HG02870 (cell line): Measurements from ENCODE around the gene KCNQ1.

Source experiments
- ATAC-seq: cut with Tn5 transposase; IDR thresholded peaks from one replicate; pipeline ENCODE4 v1.9.1; 2021; ENCODE audit warnings: mild to moderate bottlenecking, moderate library complexity; ENCODE audit not compliant: unreplicated experiment

KCNQ1 gene

DNA sequence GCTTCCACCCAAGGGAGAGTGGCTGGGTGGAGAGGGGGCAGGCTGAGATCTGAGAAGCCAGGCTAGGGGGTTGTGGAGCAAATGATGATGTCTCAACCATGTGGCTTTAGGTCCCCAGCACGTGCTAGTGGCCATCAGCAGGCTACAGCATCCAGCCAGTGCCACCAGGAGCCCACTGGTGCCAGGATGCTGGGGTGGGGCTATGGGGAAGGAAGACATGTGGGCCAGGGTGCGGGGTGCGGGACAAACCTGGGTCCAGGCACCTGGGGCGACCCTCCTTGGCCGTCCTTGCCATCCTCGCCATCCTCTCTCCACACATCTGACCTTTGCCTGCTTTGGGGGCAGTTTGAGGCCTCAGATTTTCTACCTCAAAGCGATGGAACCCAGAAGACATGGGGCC, 104.3 kb downstream of the KCNQ1 start:
- ATAC-seq, result no peak

DNA sequence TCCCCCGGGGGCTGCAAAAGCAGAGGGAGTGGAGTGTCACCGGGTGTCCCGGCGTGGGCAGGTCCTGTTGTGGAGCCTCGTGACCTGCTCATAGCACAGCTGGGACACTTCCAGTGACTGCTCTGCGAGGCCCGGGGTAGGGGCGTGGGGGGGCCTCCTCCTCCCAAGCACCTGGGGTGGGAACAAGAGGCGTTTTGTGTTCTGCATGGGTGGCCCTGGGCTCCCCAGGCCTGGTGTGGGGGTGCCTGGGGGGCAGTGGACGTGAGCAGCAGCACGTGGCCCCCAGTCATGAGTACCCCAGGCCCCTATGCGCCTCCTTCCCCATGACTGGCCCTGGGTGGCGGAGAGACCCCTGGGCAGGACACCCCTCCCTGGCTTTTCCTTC, 104.7 kb downstream of the KCNQ1 start:
- no peak for ATAC-seq

- ATAC-seq, result no peak
These were observed 105.2 kb downstream of the KCNQ1 start for GRCh38 chr11:2549876-2550605.

DNA sequence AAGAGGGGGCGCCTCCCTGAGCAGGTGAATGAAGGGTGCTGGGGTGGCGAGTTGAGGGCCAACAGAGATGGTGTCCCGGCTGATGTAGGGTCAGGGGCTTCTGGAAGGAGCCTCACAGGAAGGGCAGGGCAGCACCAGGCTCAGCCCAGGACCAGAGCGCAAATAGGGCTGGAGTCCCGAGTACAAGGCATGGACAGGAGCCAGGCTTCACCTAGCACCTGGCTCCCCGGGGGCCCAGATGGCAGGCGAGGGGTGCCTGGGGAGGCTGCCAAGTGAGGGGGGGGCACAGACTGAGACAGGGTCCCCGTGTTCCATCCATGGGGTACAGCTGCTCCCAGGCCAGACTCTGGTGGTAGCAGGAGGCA, 105.8 kb downstream of the KCNQ1 start:
- ATAC-seq, result no peak

- ATAC-seq, result no peak
These were observed 106.3 kb downstream of the KCNQ1 start for GRCh38 chr11:2551131-2551530.

DNA sequence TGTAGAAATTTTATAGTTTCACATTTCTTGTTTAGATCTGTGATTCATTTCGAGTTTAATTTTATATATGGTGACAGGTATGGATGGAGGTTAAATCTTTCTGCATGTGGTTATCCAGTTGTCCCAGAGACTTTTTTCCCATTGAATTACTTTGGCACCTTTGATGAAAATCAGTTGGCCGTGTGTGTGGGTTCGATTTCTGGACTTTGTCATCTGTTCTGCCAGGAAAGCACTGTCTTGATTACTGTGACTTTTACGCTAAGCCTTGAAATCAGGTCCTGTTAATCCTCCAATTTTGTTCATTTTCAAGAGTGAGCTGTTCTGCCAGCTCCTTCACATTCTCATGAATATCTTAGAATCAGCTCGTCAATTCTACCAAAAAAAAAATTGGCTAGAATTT, 107.4 kb downstream of the KCNQ1 start:
- ATAC-seq, result no peak

DNA sequence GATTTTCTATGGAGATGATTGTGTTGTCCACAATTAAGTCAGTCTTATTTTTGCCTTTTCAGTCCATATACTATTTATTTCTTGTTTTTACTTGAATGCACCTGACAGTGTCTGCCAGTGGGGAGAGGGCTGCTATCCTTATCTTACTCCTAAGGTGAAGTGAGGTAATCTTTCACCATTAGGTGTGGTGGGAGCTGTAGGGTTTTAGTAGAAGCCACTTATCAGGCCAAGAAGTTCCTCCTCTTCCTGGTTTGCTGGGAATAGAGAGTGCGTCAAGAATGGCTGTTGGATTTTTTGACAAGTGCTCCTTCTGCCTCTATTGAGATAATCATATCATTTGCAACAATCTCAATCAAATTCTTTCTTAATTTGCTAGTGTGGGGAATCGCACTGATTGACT, 108.4 kb downstream of the KCNQ1 start:
- no peak for ATAC-seq

DNA sequence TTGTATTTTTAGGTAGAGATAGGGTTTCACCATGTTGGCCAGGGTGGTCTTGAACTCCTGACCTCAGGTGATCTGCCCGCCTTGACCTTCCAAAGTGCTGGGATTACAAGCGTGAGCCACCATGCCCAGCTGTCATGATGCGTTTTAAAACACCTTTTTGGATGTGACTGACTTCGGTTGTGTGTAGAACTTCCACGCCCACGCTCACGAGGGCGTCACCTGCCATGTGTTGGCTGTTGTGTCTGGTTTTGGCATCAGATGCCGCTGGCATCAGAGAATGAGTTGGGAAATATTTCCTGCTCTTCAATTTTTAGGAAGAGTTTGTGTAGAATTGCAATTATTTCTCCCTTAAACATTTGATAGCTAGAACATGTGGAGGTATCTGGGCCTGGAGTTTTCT, 109.1 kb downstream of the KCNQ1 start:
- no peak for ATAC-seq

DNA sequence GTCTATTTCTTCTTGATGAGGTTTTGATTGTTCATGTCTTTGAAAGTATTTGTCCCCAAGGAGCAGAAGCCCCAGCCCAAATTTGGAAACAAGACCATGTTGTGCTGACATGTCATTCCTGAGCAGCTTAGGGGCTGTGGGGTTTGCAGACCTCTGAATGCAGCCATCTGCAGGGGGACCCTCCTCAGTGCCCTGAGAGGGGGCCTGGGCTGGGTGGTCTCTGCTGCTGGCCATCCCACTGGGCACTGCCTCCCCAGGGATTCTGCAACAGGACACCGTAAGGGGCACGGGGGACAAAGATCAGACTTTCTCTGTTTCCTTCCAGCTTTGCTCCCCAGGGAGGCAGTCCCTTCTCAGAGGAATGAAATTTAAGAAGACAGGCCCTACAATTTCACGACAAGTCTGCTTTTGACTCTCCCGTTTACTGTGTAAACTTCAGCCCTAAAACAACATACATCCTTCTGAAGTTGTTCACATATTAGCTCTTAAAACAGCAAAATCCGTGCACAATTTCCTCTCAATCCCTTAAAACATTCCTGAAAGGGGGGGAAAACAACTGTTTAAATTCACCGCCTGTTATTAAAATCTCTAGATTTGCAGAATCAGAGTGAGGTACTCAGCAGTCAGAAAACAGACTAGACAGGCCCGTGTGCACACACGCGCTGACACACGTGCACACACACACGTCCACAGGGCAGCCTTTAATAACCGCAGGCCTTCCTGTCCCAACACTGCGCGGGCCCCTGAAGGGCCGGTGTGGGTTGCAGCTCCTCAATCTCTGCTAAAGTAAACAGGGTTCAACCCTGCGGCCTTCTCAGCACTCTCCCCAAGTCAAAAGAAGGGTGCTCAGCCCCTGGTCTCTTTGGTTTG, 109.8 kb downstream of the KCNQ1 start:
- no peak for ATAC-seq

DNA sequence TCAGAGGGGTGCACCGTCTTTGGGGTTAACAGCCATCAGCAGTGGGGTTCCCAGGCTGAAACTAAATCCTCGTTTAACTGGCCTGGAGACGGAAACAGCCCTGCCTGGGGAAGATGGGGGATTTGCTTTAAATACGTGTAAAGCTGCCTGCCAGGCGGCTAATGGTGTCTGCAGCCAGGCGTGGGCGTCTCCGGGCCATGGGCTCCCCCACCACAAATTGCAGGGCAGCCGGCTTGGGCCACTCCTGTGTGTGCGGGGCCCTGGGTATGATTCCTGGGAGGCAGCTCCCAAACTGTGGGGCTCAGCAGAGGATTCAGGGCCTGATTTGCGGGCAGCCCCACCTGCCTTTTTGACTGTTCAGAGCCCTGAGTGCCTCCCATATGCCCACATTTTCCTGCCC, 110.5 kb downstream of the KCNQ1 start:
- no peak for ATAC-seq

GRCh38 chr11:2555891-2556290, 111.1 kb downstream of the KCNQ1 start:
- ATAC-seq, result no peak

DNA sequence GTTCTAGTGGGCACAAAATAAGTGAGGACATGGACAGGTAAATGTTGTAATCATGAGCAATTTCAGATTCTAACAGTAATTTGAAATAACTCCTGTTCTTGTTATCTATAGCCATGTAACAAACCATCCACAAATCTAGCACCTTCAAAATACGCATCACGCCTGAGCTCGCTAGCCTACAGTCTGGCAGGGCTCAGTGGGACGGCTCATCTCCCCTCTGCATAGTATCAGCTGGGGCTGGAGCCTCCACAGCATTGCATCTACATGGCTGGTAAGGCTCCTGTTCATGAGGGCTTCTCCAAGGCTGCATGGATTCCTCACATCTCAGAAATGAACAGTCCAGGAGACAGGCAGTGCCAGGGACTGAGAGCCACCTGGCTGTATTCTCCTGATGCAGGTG, 112.6 kb downstream of the KCNQ1 start:
- no peak for ATAC-seq

DNA sequence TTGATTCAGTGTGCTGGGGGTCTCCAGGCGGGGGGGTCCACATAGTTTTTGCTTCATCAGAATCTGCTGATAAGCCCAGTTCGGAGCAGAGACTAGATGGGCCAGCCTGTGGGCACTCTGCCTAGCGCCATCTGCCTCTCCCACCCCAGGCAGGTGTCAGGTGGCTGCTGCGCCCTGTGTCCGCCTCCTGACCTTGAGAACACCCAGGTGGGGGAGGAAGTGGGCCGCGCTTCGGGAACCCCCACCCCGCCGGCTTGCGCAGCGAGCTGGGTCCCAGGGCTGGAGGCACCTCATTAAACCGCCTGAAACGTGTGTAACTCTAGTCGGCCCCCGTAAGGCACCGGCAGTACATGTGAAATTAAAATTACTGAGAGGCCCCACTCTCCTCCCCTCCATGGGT, 113.6 kb downstream of the KCNQ1 start:
- ATAC-seq, result no peak

GRCh38 chr11:2558861-2559526, 114.2 kb downstream of the KCNQ1 start:
- no peak for ATAC-seq

DNA sequence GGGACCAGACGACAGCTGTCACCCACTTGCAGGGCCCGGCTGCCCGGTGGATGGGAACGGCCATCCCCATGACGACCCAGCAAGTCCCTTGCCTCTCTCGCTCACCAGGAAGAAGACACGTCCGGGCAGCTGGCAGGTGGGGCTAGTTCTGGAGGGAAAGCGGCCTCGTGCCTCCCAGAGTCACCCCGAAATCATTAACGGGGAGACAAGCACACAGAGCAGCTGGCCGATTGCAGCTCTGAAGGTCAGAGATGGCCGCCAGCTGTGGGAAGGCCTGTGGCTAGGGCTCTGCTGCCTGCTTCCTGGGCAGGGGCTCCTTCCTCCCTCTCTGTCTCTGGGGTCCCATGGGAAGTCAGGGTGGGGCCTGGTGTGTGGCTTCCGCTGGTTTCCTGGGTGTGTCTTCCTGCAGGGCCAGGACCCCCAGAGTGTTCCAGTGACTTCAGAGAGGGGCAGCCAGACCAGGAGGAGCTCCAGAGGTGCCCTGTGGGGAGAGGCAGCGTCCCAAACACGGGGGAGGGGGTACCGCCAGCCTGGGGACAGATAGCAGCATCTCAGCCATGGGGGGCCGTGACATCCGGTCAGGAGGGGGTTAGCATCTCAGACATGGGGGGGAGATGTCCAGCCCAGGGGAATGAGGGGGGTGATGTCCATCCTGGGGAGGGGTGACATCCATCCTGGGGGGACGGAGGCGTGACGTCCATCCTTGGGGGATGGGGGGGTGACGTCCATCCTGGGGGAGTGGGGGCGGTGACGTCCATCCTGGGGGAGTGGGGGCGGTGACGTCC, 114.9 kb downstream of the KCNQ1 start:
- no peak for ATAC-seq

DNA sequence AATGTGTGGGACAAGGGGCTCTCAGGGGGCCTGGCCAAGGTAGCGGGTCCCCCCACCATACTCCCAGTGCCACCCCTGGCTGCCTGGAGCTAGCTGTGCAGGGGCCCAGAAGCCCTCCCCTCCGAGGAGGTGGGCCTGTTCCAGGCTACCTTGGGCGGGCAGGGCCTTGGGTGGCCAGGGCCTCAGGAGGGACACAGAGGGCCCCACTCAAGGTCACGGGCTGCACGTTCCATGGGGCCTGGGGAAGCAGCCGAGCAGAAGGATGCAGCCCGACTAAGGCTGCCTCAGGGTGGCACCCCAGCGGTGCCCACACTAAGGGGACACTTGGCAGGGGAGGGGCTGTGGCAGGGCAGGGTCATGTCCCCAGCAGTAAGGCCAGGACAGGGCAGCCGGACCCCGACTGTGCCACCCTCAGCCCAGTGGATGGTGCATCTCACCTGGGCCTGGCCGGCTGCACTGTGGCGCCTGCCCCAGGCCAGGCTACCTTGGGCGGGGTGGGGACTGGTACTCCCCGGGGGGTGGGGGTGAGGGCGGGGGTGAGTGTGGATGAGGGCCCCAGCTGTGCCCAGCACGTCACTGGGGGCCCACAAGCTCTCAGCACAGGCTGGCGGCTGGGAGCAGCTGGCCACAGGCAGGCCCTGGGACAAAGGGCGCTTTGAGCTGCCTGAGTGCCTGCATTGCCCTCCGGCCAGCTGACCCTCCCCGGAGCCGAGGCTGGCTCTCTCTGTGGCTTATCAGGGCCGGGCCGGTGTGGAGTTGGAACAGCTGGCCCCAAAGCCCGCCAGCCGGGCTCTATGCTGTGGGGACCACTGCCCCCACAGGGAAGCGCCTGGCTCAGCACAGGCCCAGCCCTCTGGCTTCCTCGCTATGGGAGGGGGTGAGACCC, 117.1 kb downstream of the KCNQ1 start:
- no peak for ATAC-seq

DNA sequence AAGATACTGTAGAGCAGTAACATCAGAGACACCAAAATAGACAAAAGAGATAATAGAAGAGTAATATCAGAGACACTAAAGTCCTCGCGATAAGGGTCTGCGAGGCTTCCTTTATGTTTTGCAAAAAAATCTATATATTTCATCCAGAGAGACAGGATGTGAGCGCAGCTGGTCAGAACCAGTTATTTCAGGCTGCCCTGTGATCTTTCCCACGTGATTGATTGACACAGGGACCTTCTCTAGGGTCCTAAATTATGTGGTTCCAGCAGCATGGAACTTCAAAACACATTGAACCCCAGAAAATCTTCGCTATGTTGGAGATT, 118.0 kb downstream of the KCNQ1 start:
- ATAC-seq, result no peak

DNA sequence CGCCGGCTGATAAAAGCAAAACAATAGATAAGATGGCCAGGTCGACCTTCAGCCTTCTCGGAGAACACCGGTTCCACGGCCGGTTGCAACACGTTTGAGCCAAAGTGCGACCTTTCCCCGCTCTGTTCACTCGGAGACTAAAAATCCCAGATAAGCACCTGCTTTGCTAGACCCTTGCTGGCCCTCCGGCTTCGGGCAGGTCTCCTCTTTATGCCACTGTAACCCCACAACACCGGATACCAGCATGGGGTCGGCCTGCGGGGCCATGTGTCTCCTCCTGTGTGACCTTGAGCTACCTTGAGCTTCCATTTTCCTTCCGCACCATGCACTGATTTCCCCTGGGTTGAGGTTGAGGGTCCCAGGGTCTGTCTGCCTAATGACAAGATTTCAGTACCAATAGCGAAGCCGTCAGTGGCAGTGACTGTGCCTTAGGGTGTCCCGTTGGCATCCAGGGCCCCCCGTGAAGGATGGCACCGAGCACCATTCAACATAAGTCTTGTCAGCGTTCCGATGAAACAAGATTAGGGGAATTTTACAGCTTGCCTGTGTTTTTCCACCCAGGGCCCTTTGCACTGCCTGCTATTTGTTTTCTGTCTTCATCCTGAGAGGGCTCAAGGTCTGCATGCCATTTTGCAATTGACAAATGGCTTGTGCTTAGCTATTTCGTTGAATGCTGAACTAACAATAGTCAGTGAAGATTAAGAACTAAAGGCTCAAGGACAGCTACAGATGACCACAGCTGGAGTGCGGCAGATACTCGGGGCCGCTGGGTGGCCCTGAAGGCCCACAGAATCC, 118.6 kb downstream of the KCNQ1 start:
- no peak for ATAC-seq

- ATAC-seq, result no peak
These were observed 119.3 kb downstream of the KCNQ1 start for GRCh38 chr11:2564008-2564530.
